Stimulated activated CD4-positive, alpha-beta T cell treated with anti-CD3 and anti-CD28 coated beads, Interleukin-12 subunit alpha, Interleukin-12 subunit beta, amount 100 ng/mL, for 48 hours (primary cell): Measurements from ENCODE around the gene SLC7A6.
A peak's percentile ranks its signal among the peaks of the same experiment; 100 is the strongest.

Source experiments
- DNase-seq, 3 donors: peaks; one replicate each; pipeline ENCODE4 v3.0.0-alpha.2; 2020; ENCODE audit warnings: low read depth in 2 of 3, low spot score in 1 of 3

Gene SLC7A6

GRCh38 chr16:68234188-68235107 is 29.9 kb upstream of the SLC7A6 start:
- no peak for DNase-seq

GRCh38 chr16:68235108-68235886 is 29.0 kb upstream of the SLC7A6 start:
- no peak for DNase-seq

GRCh38 chr16:68235887-68236136 is 28.5 kb upstream of the SLC7A6 start, which contains the start of gene ESRP2:
ESRP2 (minus strand) TSS chr16:68236127; CDS start chr16:68236045, 82 bp downstream.
- DNase-seq: no peak

- DNase-seq: no peak
These were observed 28.0 kb upstream of the SLC7A6 start for GRCh38 chr16:68236137-68236825.

- no peak for DNase-seq
These were observed 27.5 kb upstream of the SLC7A6 start for GRCh38 chr16:68236826-68237242.

GRCh38 chr16:68237243-68238028 is 26.9 kb upstream of the SLC7A6 start:
- peak; percentile 87 to 90 (median 90) for DNase-seq

GRCh38 chr16:68238029-68238345 is 26.3 kb upstream of the SLC7A6 start:
- DNase-seq: no peak

GRCh38 chr16:68242085-68242484 is 22.2 kb upstream of the SLC7A6 start:
- DNase-seq: no peak

- DNase-seq: no peak
These were observed 21.1 kb upstream of the SLC7A6 start for GRCh38 chr16:68242926-68243858.

GRCh38 chr16:68244481-68244902 is 19.8 kb upstream of the SLC7A6 start:
- no peak for DNase-seq

- peak; percentile 96 to 98 (median 96) for DNase-seq
These were observed 19.1 kb upstream of the SLC7A6 start, which contains the start of gene PLA2G15 for GRCh38 chr16:68244903-68245853. PLA2G15 (plus strand) TSS chr16:68245373; CDS start chr16:68245427, 54 bp downstream.

GRCh38 chr16:68246121-68246520 is 18.2 kb upstream of the SLC7A6 start:
- DNase-seq: no peak

GRCh38 chr16:68246666-68247065 is 17.7 kb upstream of the SLC7A6 start:
- no peak for DNase-seq

GRCh38 chr16:68247400-68247799 is 16.9 kb upstream of the SLC7A6 start:
- no peak for DNase-seq

GRCh38 chr16:68247932-68248331 is 16.4 kb upstream of the SLC7A6 start:
- DNase-seq: no peak

GRCh38 chr16:68249371-68249770 is 15.0 kb upstream of the SLC7A6 start:
- DNase-seq: no peak

GRCh38 chr16:68250951-68251350 is 13.4 kb upstream of the SLC7A6 start:
- no peak for DNase-seq

GRCh38 chr16:68251832-68252231 is 12.5 kb upstream of the SLC7A6 start:
- no peak for DNase-seq

- no peak for DNase-seq
These were observed 11.9 kb upstream of the SLC7A6 start for GRCh38 chr16:68252383-68252782.
